K562 (cell line): ENCODE measurements around the gene RNASE4. TPM values are rescaled to one million over a fixed set of nuclear protein-coding genes. Genes with fewer than 3 reads are reported as not detected.

Source experiments
- ATAC-seq: fragments of 200-7000 bp; cut with Tn5 transposase; 3 replicates; pipeline ENCODE4 v1.9.1; 2020; ENCODE audit warnings: moderate library complexity
- BruUV-seq: library from RNA; stranded (reverse); fragments of 400-500 nt; replicated peaks from 2 replicates; lab custom pipeline; 2021; lab: Mats Ljungman, UMichigan
- CTCF ChIA-PET: fragments of 300-600 bp; formaldehyde crosslinking; extraction: SDS; loops from one replicate; lab custom pipeline; 2021; ENCODE audit warnings: low intra/inter-chr PET ratio; lab: Yijun Ruan, JAX
- POLR2A ChIA-PET: fragments of 300-600, 350-650 bp; sonication (Branson Sonifier 250); formaldehyde crosslinking; extraction: SDS; loops from one replicate; lab custom pipeline; 2021; ENCODE audit warnings: antibody characterized with exemption, inconsistent platforms; lab: Yijun Ruan, JAX
- DNase-seq, 4 experiments: peaks; one replicate each; pipeline versions ENCODE4 v3.0.0 to v3.0.0-alpha.2; 2011 to 2018; ENCODE audit warnings: low spot score in 3 of 4, mixed read lengths in 3 of 4; ENCODE audit errors: extremely low read depth in 1 of 4
- FAIRE-seq: peaks from 2 replicates; lab custom pipeline; 2011; peaks lifted over from hg19 to GRCh38; lab: Jason Lieb, UNC
- H2AFZ ChIP-seq: 2 replicates; pipeline ENCODE4 v1.6.0; 2011; ENCODE audit warnings: low read depth, low read length, control low read depth, inconsistent platforms
- H3K27ac ChIP-seq: fragments of 200-600 bp; 3 replicates; pipeline ENCODE4 v1.8.0; 2011; ENCODE audit warnings: low read depth, mild to moderate bottlenecking, control low read depth, inconsistent platforms, low read length, moderate library complexity, mixed read lengths; ENCODE audit errors: extremely low read depth
- H3K27me3 ChIP-seq, 2 experiments: fragments of 300-600 bp in 1 of 2; 2 replicates in 1 of 2; 3 replicates in 1 of 2; pipeline versions ENCODE4 v1.6.0 to v1.8.0; 2011; ENCODE audit warnings: inconsistent platforms in 2 of 2, low read length in 2 of 2, mild to moderate bottlenecking in 1 of 2, mixed read lengths in 1 of 2, moderate library complexity in 1 of 2; ENCODE audit not compliant: control insufficient read depth in 2 of 2, insufficient read depth in 2 of 2
- H3K36me3 ChIP-seq: fragments of 300-600 bp; 3 replicates; pipeline ENCODE4 v1.8.0; 2011; ENCODE audit warnings: mild to moderate bottlenecking, low read length, inconsistent platforms; ENCODE audit not compliant: control insufficient read depth, insufficient read depth
- H3K4me1 ChIP-seq, 2 experiments: fragments of 200-600 bp in 1 of 2; replicated peaks in 1 of 2; 2 replicates in 1 of 2; 3 replicates in 1 of 2; pipeline versions ENCODE4 v1.5.1 to v1.8.0; 2011; ENCODE audit warnings: inconsistent platforms in 2 of 2, low read length in 2 of 2, mild to moderate bottlenecking in 1 of 2, mixed read lengths in 1 of 2, moderate library complexity in 1 of 2; ENCODE audit not compliant: control insufficient read depth in 2 of 2, insufficient read depth in 2 of 2
- H3K4me2 ChIP-seq: 2 replicates; pipeline ENCODE4 v1.6.1; 2011; ENCODE audit warnings: low read length, control low read depth, inconsistent platforms, mixed read lengths; ENCODE audit not compliant: insufficient read depth
- H3K4me3 ChIP-seq: fragments of 200-600 bp; sonication (generic), shearing (Covaris generic); 2 replicates; pipeline ENCODE4 v1.5.1; 2016; ENCODE audit warnings: control low read depth, inconsistent platforms
- H3K79me2 ChIP-seq: fragments of 200-600 bp; 3 replicates; pipeline ENCODE4 v1.8.0; 2011; ENCODE audit warnings: low read length, inconsistent platforms; ENCODE audit not compliant: control insufficient read depth, insufficient read depth
- H3K9ac ChIP-seq, 2 experiments: 2 replicates each; pipeline versions ENCODE4 v1.6.0 to v1.6.1; 2011; ENCODE audit warnings: low read depth in 2 of 2, low read length in 2 of 2, control low read depth in 1 of 2, inconsistent platforms in 1 of 2, mild to moderate bottlenecking in 1 of 2, mixed read lengths in 1 of 2; ENCODE audit not compliant: insufficient read depth in 1 of 2
- H3K9me1 ChIP-seq: one replicate; pipeline ENCODE4 v1.6.0; 2011; ENCODE audit warnings: inconsistent platforms, mild to moderate bottlenecking, low read length, moderate library complexity; ENCODE audit not compliant: control insufficient read depth, insufficient read depth
- H3K9me3 ChIP-seq: replicated peaks from 2 replicates; pipeline ENCODE4 v1.5.1; 2011; ENCODE audit warnings: low read depth, low read length, inconsistent platforms; ENCODE audit not compliant: control insufficient read depth, insufficient read depth
- H4K20me1 ChIP-seq: replicated peaks from 2 replicates; pipeline ENCODE4 v1.6.1; 2011; ENCODE audit warnings: low read length, inconsistent platforms, mixed read lengths; ENCODE audit not compliant: control insufficient read depth, insufficient read depth
- E2F3 ChIP-seq: fragments of 250-450 bp; sonication (Bioruptor Pico); IDR thresholded peaks from 2 replicates; pipeline ENCODE4 v1.4.0; 2020; ENCODE audit warnings: mild to moderate bottlenecking
- EP400 ChIP-seq: fragments of 450-650 bp; IDR thresholded peaks from 2 replicates; pipeline ENCODE4 v1.6.1; 2017; ENCODE audit warnings: antibody characterized with exemption, mild to moderate bottlenecking, moderate library complexity
- GTF2E2 ChIP-seq: fragments of 200-800 bp; sonication (Bioruptor generic); IDR thresholded peaks from 2 replicates; pipeline ENCODE4 v1.6.1; 2016; ENCODE audit warnings: missing genetic modification characterization, missing compliant biosample characterization
- JUND ChIP-seq, 2 experiments: IDR thresholded peaks; 2 replicates in 1 of 2; 3 replicates in 1 of 2; pipeline ENCODE4 v1.6.1; 2011; ENCODE audit warnings: borderline replicate concordance in 2 of 2, low read depth in 2 of 2, low read length in 2 of 2, improper control_type of control experiment in 1 of 2, missing biosample characterization in 1 of 2, missing genetic modification characterization in 1 of 2, missing genetic modification reagents in 1 of 2
- NBN ChIP-seq: fragments of 450-650 bp; IDR thresholded peaks from 2 replicates; pipeline ENCODE4 v1.6.1; 2016; ENCODE audit warnings: low read depth, mild to moderate bottlenecking
- PML ChIP-seq: IDR thresholded peaks from 2 replicates; pipeline ENCODE4 v1.6.1; 2012; ENCODE audit warnings: low read length, inconsistent platforms
- PTRF ChIP-seq: fragments of 450-650 bp; IDR thresholded peaks from 2 replicates; pipeline ENCODE4 v1.6.1; 2016; ENCODE audit warnings: mild to moderate bottlenecking, missing genetic modification characterization, missing compliant biosample characterization
- RBM39 ChIP-seq: fragments of 200-400 bp; formaldehyde crosslinking; optimal IDR thresholded peaks from 2 replicates; pipeline ENCODE3; 2018; ENCODE audit warnings: low read depth, low read length
- TAF7 ChIP-seq: fragments of 450-650 bp; IDR thresholded peaks from 2 replicates; pipeline ENCODE4 v1.6.1; 2016; ENCODE audit warnings: missing genetic modification characterization, missing compliant biosample characterization
- TRIM28 ChIP-seq: fragments of 450-650 bp; IDR thresholded peaks from 2 replicates; pipeline ENCODE4 v1.6.1; 2017
- ZNF24 ChIP-seq: fragments of 450-650 bp; IDR thresholded peaks from 2 replicates; pipeline ENCODE4 v1.6.1; 2016
- ZNF274 ChIP-seq: IDR thresholded peaks from 2 replicates; pipeline ENCODE4 v1.6.1; 2011; ENCODE audit warnings: low read depth, mild to moderate bottlenecking, low read length, moderate library complexity, borderline replicate concordance
- WGBS: fragments of 100-300 bp; shearing (Covaris generic); methylation state at CpG from one replicate; pipeline ENCODE4 v1.1.6; 2016; ENCODE audit warnings: low coverage, mixed read lengths; ENCODE audit not compliant: insufficient coverage; ENCODE audit errors: missing lambda C conversion rate; 5-methylcytosine and 5-hydroxymethylcytosine counted together
- in situ Hi-C: fragments of 300-500 bp; cut with MboI; formaldehyde crosslinking; loops from 4 replicates; pipeline ENCODE4 v1.15.0; 2018; ENCODE audit warnings: inconsistent platforms, mixed read lengths
- intact Hi-C: fragments of 100-400 bp; cut with micrococcal nuclease; formaldehyde crosslinking; loops from 2 replicates; pipeline ENCODE4 v1.14.2; 2022
- polyA plus RNA-seq, 8 experiments: library from polyadenylated mRNA; depleted of rRNA in 4 of 8; stranded (reverse) in 5 of 8; unstranded in 3 of 8; fragments of >200 nt; fragmentation: Nextera tagmentation in 2 of 8; fragmentation: Illumina TruSeq in 1 of 8; extraction: Ambion mirVana in 2 of 8; extraction: Trizol in 1 of 8; gene quantifications; 2 replicates each; pipeline versions ENCODE4 v1.2.1 to v1.2.3, GENCODE V29; 2011 to 2014; ENCODE audit warnings: inconsistent platforms in 1 of 8, missing spikeins in 1 of 8
- total RNA-seq, 7 experiments: library from RNA; depleted of rRNA in 6 of 7; stranded (reverse); fragments of >200 nt in 6 of 7; fragmentation: Illumina TruSeq in 2 of 7; extraction: Trizol in 2 of 7; gene quantifications; 2 replicates each; pipeline versions ENCODE4 v1.2.1 to v1.2.3, GENCODE V29; 2011 to 2021; ENCODE audit warnings: low replicate concordance in 1 of 7
- TF ChIP-seq, protein P1 (sequence below): sonication (generic); IDR thresholded peaks from 2 replicates; pipeline ENCODE4 v1.6.1; 2016
- TF ChIP-seq, protein P2 (sequence below): sonication (generic); formaldehyde crosslinking; IDR thresholded peaks from 2 replicates; pipeline ENCODE4 v1.5.0; 2020; ENCODE audit warnings: missing genetic modification reagents

Gene RNASE4
- total and polyA plus RNA-seq, 9 of the 15 experiments (the other 6 are each of a cell fraction or from before 2014, with no cell fraction given): 0.09 to 0.22 (median 0.13) TPM; not detected in 2

DNA sequence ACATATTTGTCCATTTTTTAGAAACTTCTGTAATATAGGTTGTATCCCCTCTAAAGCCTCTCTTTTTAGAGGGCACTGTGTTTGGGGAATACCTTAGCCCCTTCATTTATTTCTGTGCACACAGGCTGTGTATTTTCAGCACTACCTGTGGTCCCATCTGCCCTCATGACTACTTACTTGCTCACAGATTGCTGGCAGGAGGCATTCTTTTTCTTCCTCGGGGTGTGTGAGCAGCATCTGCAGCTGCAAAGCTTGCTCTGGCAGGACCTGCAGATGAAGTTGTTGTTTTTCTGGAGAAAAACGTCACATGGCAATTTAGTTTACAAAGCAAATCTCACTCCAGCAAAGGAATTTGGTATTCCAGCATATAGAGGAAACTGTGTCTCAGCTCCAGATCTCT lies 28.5 kb downstream of the RNASE4 start:
- in situ Hi-C loops: loop anchor here (25.0 kb wide), 1 partner anchor 249 kb away; the partner anchor contains the start of gene RNASE2
- CTCF ChIA-PET: no interaction called here
- intact Hi-C loops: no loop called here

More for the DNA sequence above, 28.5 kb downstream of the RNASE4 start:
- TF ChIP-seq GTF2E2: no peak
- TF ChIP-seq ZNF274: no peak
- TF ChIP-seq ZNF24: no peak
- TF ChIP-seq, protein P1, sequence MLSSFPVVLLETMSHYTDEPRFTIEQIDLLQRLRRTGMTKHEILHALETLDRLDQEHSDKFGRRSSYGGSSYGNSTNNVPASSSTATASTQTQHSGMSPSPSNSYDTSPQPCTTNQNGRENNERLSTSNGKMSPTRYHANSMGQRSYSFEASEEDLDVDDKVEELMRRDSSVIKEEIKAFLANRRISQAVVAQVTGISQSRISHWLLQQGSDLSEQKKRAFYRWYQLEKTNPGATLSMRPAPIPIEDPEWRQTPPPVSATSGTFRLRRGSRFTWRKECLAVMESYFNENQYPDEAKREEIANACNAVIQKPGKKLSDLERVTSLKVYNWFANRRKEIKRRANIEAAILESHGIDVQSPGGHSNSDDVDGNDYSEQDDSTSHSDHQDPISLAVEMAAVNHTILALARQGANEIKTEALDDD: no peak
- TF ChIP-seq TAF7 (tag): no peak
- no peak for TF ChIP-seq E2F3
- no peak for TF ChIP-seq PML
- TF ChIP-seq RBM39: no peak
- TF ChIP-seq JUND (IDR thresholded peaks at IDR 0.05; ENCODE audit: borderline replicate concordance, low read depth, low read length): no peak
- TF ChIP-seq JUND (tag; IDR thresholded peaks at IDR 0.05; ENCODE audit: borderline replicate concordance, low read depth, low read length): no peak
- TF ChIP-seq, protein P2, sequence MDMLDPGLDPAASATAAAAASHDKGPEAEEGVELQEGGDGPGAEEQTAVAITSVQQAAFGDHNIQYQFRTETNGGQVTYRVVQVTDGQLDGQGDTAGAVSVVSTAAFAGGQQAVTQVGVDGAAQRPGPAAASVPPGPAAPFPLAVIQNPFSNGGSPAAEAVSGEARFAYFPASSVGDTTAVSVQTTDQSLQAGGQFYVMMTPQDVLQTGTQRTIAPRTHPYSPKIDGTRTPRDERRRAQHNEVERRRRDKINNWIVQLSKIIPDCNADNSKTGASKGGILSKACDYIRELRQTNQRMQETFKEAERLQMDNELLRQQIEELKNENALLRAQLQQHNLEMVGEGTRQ (CRISPR knock-in tag): no peak
- no peak for TF ChIP-seq PTRF (tag)
- no peak for TF ChIP-seq EP400
- TF ChIP-seq NBN: no peak
- no peak for TF ChIP-seq TRIM28
- Histone ChIP-seq H3K4me1 (peaks cover 0 to 2% of the 10 kb centered on the region in 2 experiments; a peak in 3 of 5 replicates), H3K79me2 (no peaks in the 10 kb centered on the region), H3K9me3 (no peaks in the 10 kb centered on the region), H3K9ac (no peak overlapping the region), H3K27me3 (peaks cover 0 to 5% of the 10 kb centered on the region in 2 experiments; a peak in 1 of 5 replicates), H3K4me2 (no peak overlapping the region), H3K27ac (no peak overlapping the region), H2AFZ (no peak overlapping the region), H3K4me3 (no peak overlapping the region), H3K36me3 (no peaks in the 10 kb centered on the region), H4K20me1 (no peaks in the 10 kb centered on the region), H3K9me1 (no peaks in the 10 kb centered on the region)
- WGBS: 0% methylated on average over 2 of the region's 2 CpGs
- BruUV-seq: no TSS peak
- ATAC-seq: no peak
- FAIRE-seq: no peak
- DNase-seq: no peak
- POLR2A ChIA-PET: interaction anchor here (0.6 to 0.7 kb wide), 2 partner anchors 70 to 87 kb away, joined by 3 read pairs; no protein-coding TSS in a partner anchor
